Peyer's patch (tissue), 4 donors: ENCODE data around the gene LFNG. TPM values are rescaled to one million over a fixed set of nuclear protein-coding genes. Genes with fewer than 3 reads are reported as not detected.

ENCODE experiments used
- DNase-seq, 3 donors: peaks; one replicate each; pipeline ENCODE4 v3.0.0-alpha.2; 2017 to 2019
- H3K27ac ChIP-seq, 4 donors: fragments of 200-600 bp; sonication (generic); one replicate each; pipeline ENCODE4 v1.5.1; 2016 to 2019
- H3K27me3 ChIP-seq, 2 donors: fragments of 200-600 bp; sonication (generic); one replicate each; pipeline ENCODE4 v1.5.1; 2019
- H3K36me3 ChIP-seq, 3 donors: fragments of 200-600 bp; sonication (generic); one replicate each; pipeline ENCODE4 v1.5.1; 2016 to 2019
- H3K4me1 ChIP-seq, 4 donors: fragments of 200-600 bp; sonication (generic); one replicate each; pipeline ENCODE4 v1.5.1; 2016 to 2019
- H3K4me3 ChIP-seq, 4 donors: fragments of 200-600 bp; sonication (generic); 1 replicate in 3 of 4; 2 replicates in 1 of 4; pipeline ENCODE4 v1.5.1; 2016 to 2019; ENCODE audit warnings: mild to moderate bottlenecking in 1 of 4
- H3K9me3 ChIP-seq, 4 donors: fragments of 200-600 bp; sonication (generic); one replicate each; pipeline ENCODE4 v1.5.1; 2016 to 2019; ENCODE audit warnings: mild to moderate bottlenecking in 1 of 4
- CTCF ChIP-seq, 6 experiments: fragments of 450-650 bp in 4 of 6; fragments of 200-600 bp in 2 of 6; sonication (generic) in 1 of 6; IDR thresholded peaks; one replicate each; pipeline ENCODE4 v1.5.1; 2017 to 2019; ENCODE audit warnings: antibody characterized with exemption in 6 of 6, mild to moderate bottlenecking in 3 of 6, moderate library complexity in 1 of 6
- POLR2A ChIP-seq, 2 donors: fragments of 450-650 bp; IDR thresholded peaks; one replicate each; pipeline ENCODE4 v1.5.1; 2017; ENCODE audit warnings: antibody characterized with exemption in 2 of 2, mild to moderate bottlenecking in 2 of 2, moderate library complexity in 2 of 2
- small RNA-seq, 2 donors: library from RNA; depleted of rRNA; stranded (forward); fragments of <200 nt; gene quantifications; one replicate each; pipeline ENCODE3, GENCODE V24; 2016
- total RNA-seq, 4 donors: library from RNA; depleted of rRNA; stranded (reverse); fragments of >200 nt; gene quantifications; one replicate each; pipeline ENCODE4 v1.1.0, GENCODE V29; 2016

Gene LFNG
- total RNA-seq, 4 donors from 2014 or later = 22.3 to 104 (median 41.7) TPM

GRCh38 chr7:2575046-2575732, 55.6 kb downstream of the LFNG start:
- peaks cover 0 to 42% (median 0%) of the 10 kb centered on the region in 3 donors for H3K36me3 ChIP-seq
- TF ChIP-seq CTCF (IDR thresholded peaks at IDR 0.05) (no peak), POLR2A (IDR thresholded peaks at IDR 0.05) (no peak)
- H3K27ac ChIP-seq = no peak overlapping the region
- H3K4me3 ChIP-seq = no peak overlapping the region
- H3K9me3 ChIP-seq = no peaks in the 10 kb centered on the region
- no peak for DNase-seq
- no peaks in the 10 kb centered on the region for H3K27me3 ChIP-seq
- peaks cover 0 to 9% (median 0%) of the 10 kb centered on the region in 4 donors for H3K4me1 ChIP-seq

- Histone ChIP-seq H3K36me3 (peaks cover 0 to 42% (median 0%) of the 10 kb centered on the region in 3 donors), H3K9me3 (no peaks in the 10 kb centered on the region), H3K27ac (no peak overlapping the region), H3K4me3 (no peak overlapping the region), H3K4me1 (peaks cover 0 to 9% (median 0%) of the 10 kb centered on the region in 4 donors), H3K27me3 (no peaks in the 10 kb centered on the region)
- no peak for TF ChIP-seq CTCF (IDR thresholded peaks at IDR 0.05)
- TF ChIP-seq POLR2A (IDR thresholded peaks at IDR 0.05) = no peak
- no peak for DNase-seq
Observed at GRCh38 chr7:2575733-2576340, 56.3 kb downstream of the LFNG start.

GRCh38 chr7:2576742-2577491, 57.3 kb downstream of the LFNG start:
- DNase-seq = no peak
- H3K27ac ChIP-seq = no peak overlapping the region
- H3K9me3 ChIP-seq = no peaks in the 10 kb centered on the region
- H3K4me1 ChIP-seq = peaks cover 0 to 9% (median 0%) of the 10 kb centered on the region in 4 donors
- no peak overlapping the region for H3K4me3 ChIP-seq
- peaks cover 0 to 43% (median 0%) of the 10 kb centered on the region in 3 donors for H3K36me3 ChIP-seq
- H3K27me3 ChIP-seq = no peaks in the 10 kb centered on the region
- no peak for TF ChIP-seq CTCF (IDR thresholded peaks at IDR 0.05)

Small RNA genes within 50 kb of the gene (small RNA-seq; reads per million reads assigned to genes)
- 0 reads per million in 2 donors for gene MIR4648

Other genes starting within 250 kb of the LFNG start
- gene SNX8, start 205.3 kb upstream of the LFNG start, total RNA-seq = 10 to 100 TPM; 10.5 to 38.8 (median 19.2) TPM
- 100 to 1,000 TPM in 2 of 4 donors, 10 to 100 TPM in 2; 75.3 to 156 (median 97.4) TPM for gene EIF3B, start 164.9 kb upstream of the LFNG start, total RNA-seq
- 10 to 100 TPM in 3 of 4 donors, 1 to 10 TPM in 1; 6.0 to 17.3 (median 13.1) TPM for gene CHST12, start 116.2 kb upstream of the LFNG start, total RNA-seq
- gene GRIFIN, start 43.4 kb upstream of the LFNG start, total RNA-seq = not detected
- 10 to 100 TPM; 43.3 to 73.3 (median 54.1) TPM for gene BRAT1, start 35.8 kb downstream of the LFNG start, total RNA-seq
- gene IQCE, start 39.2 kb downstream of the LFNG start, total RNA-seq = 100 to 1,000 TPM in 1 of 4 donors, 10 to 100 TPM in 3; 30.0 to 159 (median 72.2) TPM
- gene TTYH3, start 112.2 kb downstream of the LFNG start, total RNA-seq = 10 to 100 TPM; 61.8 to 99.9 (median 83.4) TPM
- under 1 TPM in 1 of 4 donors, not detected in 3; 0.67 TPM for gene AMZ1, start 168.4 kb downstream of the LFNG start, total RNA-seq